HG03342 (cell line): ENCODE data around the gene MYL12B.
"Not testable (repeated sequence)": the region's sequence is repeated elsewhere in the genome, so short reads cannot be mapped to it uniquely, and the experiment has no call there.

ENCODE experiments used
- ATAC-seq: cut with Tn5 transposase; IDR thresholded peaks from one replicate; pipeline ENCODE4 v1.9.1; 2021; ENCODE audit warnings: mild to moderate bottlenecking, moderate library complexity; ENCODE audit not compliant: unreplicated experiment

Gene MYL12B

GRCh38 chr18:3261373-3262233 is at the start of gene MYL12B:
Gene MYL12B (plus strand): TSS chr18:3262133. CDS start chr18:3272899, 10,766 bp downstream.
- peak; percentile 82 for ATAC-seq

GRCh38 chr18:3212657-3213056 is 49.3 kb upstream of the MYL12B start:
- no peak for ATAC-seq

- no peak for ATAC-seq
Measured at GRCh38 chr18:3213300-3214059, 48.5 kb upstream of the MYL12B start.

GRCh38 chr18:3214855-3215637 is 46.9 kb upstream of the MYL12B start:
- no peak for ATAC-seq

GRCh38 chr18:3216987-3217386 is 44.9 kb upstream of the MYL12B start:
- no peak for ATAC-seq

GRCh38 chr18:3217948-3218647 is 43.8 kb upstream of the MYL12B start:
- no peak for ATAC-seq

GRCh38 chr18:3218819-3219218 is 43.1 kb upstream of the MYL12B start:
- ATAC-seq, result no peak

GRCh38 chr18:3219241-3219630 is 42.7 kb upstream of the MYL12B start:
- no peak for ATAC-seq

GRCh38 chr18:3219631-3220335 is 42.1 kb upstream of the MYL12B start, which contains the start of gene MYOM1:
Gene MYOM1 (minus strand): TSS chr18:3219968. CDS start chr18:3215223, 4,745 bp downstream.
- ATAC-seq, result no peak

- not testable (repeated sequence) for ATAC-seq
Measured at GRCh38 chr18:3220868-3221267, 41.1 kb upstream of the MYL12B start.

- no peak for ATAC-seq
Measured at GRCh38 chr18:3221496-3221895, 40.4 kb upstream of the MYL12B start.

GRCh38 chr18:3223356-3223755 is 38.6 kb upstream of the MYL12B start:
- no peak for ATAC-seq

GRCh38 chr18:3224223-3224622 is 37.7 kb upstream of the MYL12B start:
- no peak for ATAC-seq

GRCh38 chr18:3225588-3225987 is 36.3 kb upstream of the MYL12B start:
- no peak for ATAC-seq

GRCh38 chr18:3226048-3226447 is 35.9 kb upstream of the MYL12B start:
- no peak for ATAC-seq

GRCh38 chr18:3230401-3231334 is 31.3 kb upstream of the MYL12B start:
- ATAC-seq, result no peak

GRCh38 chr18:3233004-3233403 is 28.9 kb upstream of the MYL12B start:
- no peak for ATAC-seq

- no peak for ATAC-seq
Measured at GRCh38 chr18:3233433-3234168, 28.3 kb upstream of the MYL12B start.
